Measurements from ENCODE around the gene IDH3A. TPM values are rescaled to one million over a fixed set of nuclear protein-coding genes. Genes with fewer than 3 reads are reported as not detected.

The IDH3A gene
- total and polyA plus RNA-seq, 12 donors, result 110 to 509 (median 450) TPM

DNA sequence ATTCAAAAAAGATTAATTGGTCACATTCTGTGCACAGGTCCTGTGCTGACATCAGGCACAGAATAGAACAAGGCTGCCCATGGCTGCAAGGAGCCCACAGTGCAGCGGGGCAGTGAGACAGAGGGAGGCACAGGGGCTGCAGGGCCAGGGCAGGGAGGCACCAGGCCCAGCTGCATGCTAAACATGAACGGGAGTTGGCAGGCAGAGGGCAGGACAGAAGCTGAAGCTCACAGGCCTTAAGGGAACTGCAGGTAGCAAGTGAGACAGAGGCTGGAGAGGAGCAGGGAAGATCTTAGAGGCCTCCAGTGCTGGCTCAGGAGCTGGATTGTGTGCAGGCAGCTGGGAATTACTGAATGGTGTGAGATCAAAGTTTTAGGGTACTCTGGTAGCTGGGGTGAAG is 26.2 kb downstream of the IDH3A start:
- DNase-seq (no peak), ATAC-seq (no peak)
- H3K27ac ChIP-seq, result no peak overlapping the region
- WGBS, 2 donors, result 57% methylated on average over 2 of the region's 2 CpGs
- H3K27me3 ChIP-seq, result no peaks in the 10 kb centered on the region
- no peak overlapping the region for H3K4me3 ChIP-seq
- H3K36me3 ChIP-seq, result peaks cover 0 to 38% (median 21%) of the 10 kb centered on the region in 9 donors
- intact Hi-C loops (cut with DNase I), result loop anchor here in 3 of 10 donors (5.0 kb wide), 1 partner anchor 67 kb away; no protein-coding TSS in a partner anchor
- TF ChIP-seq, protein P1, sequence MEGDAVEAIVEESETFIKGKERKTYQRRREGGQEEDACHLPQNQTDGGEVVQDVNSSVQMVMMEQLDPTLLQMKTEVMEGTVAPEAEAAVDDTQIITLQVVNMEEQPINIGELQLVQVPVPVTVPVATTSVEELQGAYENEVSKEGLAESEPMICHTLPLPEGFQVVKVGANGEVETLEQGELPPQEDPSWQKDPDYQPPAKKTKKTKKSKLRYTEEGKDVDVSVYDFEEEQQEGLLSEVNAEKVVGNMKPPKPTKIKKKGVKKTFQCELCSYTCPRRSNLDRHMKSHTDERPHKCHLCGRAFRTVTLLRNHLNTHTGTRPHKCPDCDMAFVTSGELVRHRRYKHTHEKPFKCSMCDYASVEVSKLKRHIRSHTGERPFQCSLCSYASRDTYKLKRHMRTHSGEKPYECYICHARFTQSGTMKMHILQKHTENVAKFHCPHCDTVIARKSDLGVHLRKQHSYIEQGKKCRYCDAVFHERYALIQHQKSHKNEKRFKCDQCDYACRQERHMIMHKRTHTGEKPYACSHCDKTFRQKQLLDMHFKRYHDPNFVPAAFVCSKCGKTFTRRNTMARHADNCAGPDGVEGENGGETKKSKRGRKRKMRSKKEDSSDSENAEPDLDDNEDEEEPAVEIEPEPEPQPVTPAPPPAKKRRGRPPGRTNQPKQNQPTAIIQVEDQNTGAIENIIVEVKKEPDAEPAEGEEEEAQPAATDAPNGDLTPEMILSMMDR (IDR thresholded peaks at IDR 0.05), result no peak
- H3K9me3 ChIP-seq, result no peaks in the 10 kb centered on the region
- peaks cover 0 to 24% (median 11%) of the 10 kb centered on the region in 9 donors for H3K4me1 ChIP-seq

DNA sequence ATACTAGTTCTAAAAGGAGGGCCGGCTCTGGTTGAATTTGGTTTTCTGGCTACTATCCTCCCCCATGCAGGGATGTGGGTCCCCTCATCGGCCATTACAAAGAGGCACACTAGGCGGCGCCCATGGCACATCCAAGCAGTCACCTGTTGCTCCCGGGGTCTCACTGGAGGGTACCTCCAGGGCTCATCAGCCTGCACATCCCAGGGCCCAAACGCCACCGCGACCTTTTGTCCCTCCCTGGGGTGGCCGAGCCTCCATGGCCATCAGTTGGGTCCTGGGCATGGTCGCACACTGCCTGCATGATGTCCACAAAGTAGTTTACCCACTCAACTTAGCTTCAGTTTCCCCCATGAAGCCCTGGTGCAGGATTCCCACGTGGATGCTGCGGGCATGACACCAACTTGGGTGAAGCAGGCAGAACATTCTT is 28.3 kb downstream of the IDH3A start:
- Histone ChIP-seq H3K36me3 (peaks cover 0 to 16% (median 2%) of the 10 kb centered on the region in 9 donors), H3K4me3 (no peak overlapping the region), H3K4me1 (peaks cover 0 to 9% (median 0%) of the 10 kb centered on the region in 9 donors), H3K9me3 (no peaks in the 10 kb centered on the region), H3K27ac (no peak overlapping the region), H3K27me3 (no peaks in the 10 kb centered on the region)
- TF ChIP-seq, protein P1 (IDR thresholded peaks at IDR 0.05), result peak; percentile 20 to 77 (median 66)
- ATAC-seq (peak in 6 of 8 donors; percentile 36 to 77 (median 56)), DNase-seq (peak; percentile 32 to 43)
- intact Hi-C loops (cut with DNase I), result loop anchor here in 9 of 10 donors (1.0 to 5.0 kb wide), 4 partner anchors 63 to 65 kb away; no protein-coding TSS in a partner anchor
- 19 to 26% methylated on average over 12 of the region's 12 CpGs for WGBS, 2 donors

GRCh38 chr15:78178064-78178463 is 28.9 kb downstream of the IDH3A start:
- Histone ChIP-seq H3K27me3 (no peaks in the 10 kb centered on the region), H3K4me1 (peaks cover 0 to 6% (median 0%) of the 10 kb centered on the region in 9 donors), H3K36me3 (peaks cover 0 to 10% (median 0%) of the 10 kb centered on the region in 9 donors), H3K27ac (no peak overlapping the region), H3K9me3 (no peaks in the 10 kb centered on the region), H3K4me3 (no peak overlapping the region)
- 78 to 89% methylated on average over 6 of the region's 6 CpGs for WGBS, 2 donors
- DNase-seq (no peak), ATAC-seq (no peak)
- intact Hi-C loops (cut with DNase I), result loop anchor here in 3 of 10 donors (5.0 kb wide), 1 partner anchor 64 kb away; no protein-coding TSS in a partner anchor
- TF ChIP-seq, protein P1 (IDR thresholded peaks at IDR 0.05), result no peak

- Histone ChIP-seq H3K36me3 (no peaks in the 10 kb centered on the region), H3K27ac (no peak overlapping the region), H3K27me3 (no peaks in the 10 kb centered on the region), H3K4me1 (no peaks in the 10 kb centered on the region), H3K4me3 (no peak overlapping the region), H3K9me3 (no peaks in the 10 kb centered on the region)
- TF ChIP-seq, protein P1 (IDR thresholded peaks at IDR 0.05), result no peak
- DNase-seq (no peak), ATAC-seq (no peak)
- intact Hi-C loops (cut with DNase I), result loop anchor here in 3 of 10 donors (5.0 kb wide), 1 partner anchor 63 kb away; no protein-coding TSS in a partner anchor
- 83 to 90% methylated on average over 12 of the region's 12 CpGs for WGBS, 2 donors
These were observed 30.2 kb downstream of the IDH3A start for GRCh38 chr15:78179286-78179840.
